HL-60 (cell line): ENCODE measurements around the gene PDE11A.

Experiments used
- DNase-seq, 2 experiments: peaks; one replicate each; pipeline ENCODE4 v3.0.0-alpha.2; 2010 to 2020; ENCODE audit warnings: low read depth in 1 of 2, low spot score in 1 of 2
- H3K27ac ChIP-seq: fragments of 250-450 bp; sonication (Bioruptor Pico); replicated peaks from 2 replicates; pipeline ENCODE4 v1.5.1; 2020; ENCODE audit warnings: mild to moderate bottlenecking, moderate library complexity
- H3K27me3 ChIP-seq: fragments of 250-450 bp; sonication (Bioruptor Pico); 2 replicates; pipeline ENCODE4 v1.5.1; 2021; ENCODE audit warnings: mild to moderate bottlenecking, moderate library complexity; ENCODE audit not compliant: insufficient read depth, poor library complexity, severe bottlenecking
- H3K4me3 ChIP-seq: replicated peaks from 2 replicates; pipeline ENCODE4 v1.5.1; 2011; ENCODE audit warnings: mild to moderate bottlenecking, control low read depth, low read length; ENCODE audit not compliant: insufficient read depth
- GABPA ChIP-seq: IDR thresholded peaks from 2 replicates; pipeline ENCODE4 v1.6.1; 2012; ENCODE audit warnings: low read depth
- POLR2AphosphoS5 ChIP-seq: IDR thresholded peaks from 2 replicates; pipeline ENCODE4 v1.6.1; 2012; ENCODE audit warnings: low read depth
- SPI1 ChIP-seq: IDR thresholded peaks from 2 replicates; pipeline ENCODE4 v1.6.1; 2012; ENCODE audit warnings: low read depth, mild to moderate bottlenecking, borderline replicate concordance
- TF ChIP-seq, protein P1 (sequence below): IDR thresholded peaks from 2 replicates; pipeline ENCODE4 v1.6.1; 2012; ENCODE audit warnings: low read depth; ENCODE audit not compliant: insufficient replicate concordance
- TF ChIP-seq, protein P2 (sequence below): IDR thresholded peaks from one replicate; pipeline ENCODE4 v1.5.1; 2011; ENCODE audit warnings: low read length, control low read depth, inconsistent platforms; ENCODE audit not compliant: insufficient read depth

Gene PDE11A

DNA sequence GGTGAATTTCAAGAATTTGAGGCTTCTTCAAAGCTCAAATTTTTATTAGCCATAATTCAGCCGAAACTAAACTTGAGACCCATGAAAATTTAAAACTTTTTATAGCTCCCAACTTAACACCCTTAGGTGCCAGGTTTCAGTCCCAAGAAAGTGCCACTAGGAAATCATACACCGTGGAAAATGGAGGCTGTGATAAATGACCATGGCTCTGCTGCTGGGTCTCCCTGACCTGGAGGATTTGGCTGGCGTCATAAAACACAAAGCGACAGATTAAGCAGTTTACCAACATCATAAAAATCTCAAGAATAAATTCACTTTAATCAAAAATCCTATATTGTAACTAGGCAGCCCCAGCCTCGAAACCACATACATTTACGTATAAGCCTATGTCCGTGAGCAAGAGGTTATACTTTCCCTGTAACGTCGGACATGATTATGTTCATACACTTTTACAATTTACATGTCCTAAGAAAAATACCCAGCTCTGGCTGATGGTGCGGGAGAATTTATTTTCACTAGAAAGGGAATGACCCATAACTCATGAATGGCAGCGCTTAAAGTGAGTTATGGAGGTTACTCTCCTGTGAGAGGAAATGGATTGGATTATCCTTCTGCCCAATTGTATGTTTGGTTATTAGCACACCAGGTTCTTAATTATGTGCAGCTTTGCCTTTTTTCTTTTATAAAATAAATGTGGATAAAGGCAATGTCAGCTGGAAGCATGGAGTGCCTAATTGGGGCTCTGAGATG, 350.6 kb downstream of the PDE11A start:
- no peak for DNase-seq
- H3K27ac ChIP-seq: no peak overlapping the region
- H3K27me3 ChIP-seq: peaks cover 9% of the 10 kb centered on the region
- no peak for TF ChIP-seq SPI1
- TF ChIP-seq GABPA: no peak
- TF ChIP-seq, protein P1, sequence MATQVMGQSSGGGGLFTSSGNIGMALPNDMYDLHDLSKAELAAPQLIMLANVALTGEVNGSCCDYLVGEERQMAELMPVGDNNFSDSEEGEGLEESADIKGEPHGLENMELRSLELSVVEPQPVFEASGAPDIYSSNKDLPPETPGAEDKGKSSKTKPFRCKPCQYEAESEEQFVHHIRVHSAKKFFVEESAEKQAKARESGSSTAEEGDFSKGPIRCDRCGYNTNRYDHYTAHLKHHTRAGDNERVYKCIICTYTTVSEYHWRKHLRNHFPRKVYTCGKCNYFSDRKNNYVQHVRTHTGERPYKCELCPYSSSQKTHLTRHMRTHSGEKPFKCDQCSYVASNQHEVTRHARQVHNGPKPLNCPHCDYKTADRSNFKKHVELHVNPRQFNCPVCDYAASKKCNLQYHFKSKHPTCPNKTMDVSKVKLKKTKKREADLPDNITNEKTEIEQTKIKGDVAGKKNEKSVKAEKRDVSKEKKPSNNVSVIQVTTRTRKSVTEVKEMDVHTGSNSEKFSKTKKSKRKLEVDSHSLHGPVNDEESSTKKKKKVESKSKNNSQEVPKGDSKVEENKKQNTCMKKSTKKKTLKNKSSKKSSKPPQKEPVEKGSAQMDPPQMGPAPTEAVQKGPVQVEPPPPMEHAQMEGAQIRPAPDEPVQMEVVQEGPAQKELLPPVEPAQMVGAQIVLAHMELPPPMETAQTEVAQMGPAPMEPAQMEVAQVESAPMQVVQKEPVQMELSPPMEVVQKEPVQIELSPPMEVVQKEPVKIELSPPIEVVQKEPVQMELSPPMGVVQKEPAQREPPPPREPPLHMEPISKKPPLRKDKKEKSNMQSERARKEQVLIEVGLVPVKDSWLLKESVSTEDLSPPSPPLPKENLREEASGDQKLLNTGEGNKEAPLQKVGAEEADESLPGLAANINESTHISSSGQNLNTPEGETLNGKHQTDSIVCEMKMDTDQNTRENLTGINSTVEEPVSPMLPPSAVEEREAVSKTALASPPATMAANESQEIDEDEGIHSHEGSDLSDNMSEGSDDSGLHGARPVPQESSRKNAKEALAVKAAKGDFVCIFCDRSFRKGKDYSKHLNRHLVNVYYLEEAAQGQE: no peak
- no peak for TF ChIP-seq POLR2AphosphoS5
- TF ChIP-seq, protein P2, sequence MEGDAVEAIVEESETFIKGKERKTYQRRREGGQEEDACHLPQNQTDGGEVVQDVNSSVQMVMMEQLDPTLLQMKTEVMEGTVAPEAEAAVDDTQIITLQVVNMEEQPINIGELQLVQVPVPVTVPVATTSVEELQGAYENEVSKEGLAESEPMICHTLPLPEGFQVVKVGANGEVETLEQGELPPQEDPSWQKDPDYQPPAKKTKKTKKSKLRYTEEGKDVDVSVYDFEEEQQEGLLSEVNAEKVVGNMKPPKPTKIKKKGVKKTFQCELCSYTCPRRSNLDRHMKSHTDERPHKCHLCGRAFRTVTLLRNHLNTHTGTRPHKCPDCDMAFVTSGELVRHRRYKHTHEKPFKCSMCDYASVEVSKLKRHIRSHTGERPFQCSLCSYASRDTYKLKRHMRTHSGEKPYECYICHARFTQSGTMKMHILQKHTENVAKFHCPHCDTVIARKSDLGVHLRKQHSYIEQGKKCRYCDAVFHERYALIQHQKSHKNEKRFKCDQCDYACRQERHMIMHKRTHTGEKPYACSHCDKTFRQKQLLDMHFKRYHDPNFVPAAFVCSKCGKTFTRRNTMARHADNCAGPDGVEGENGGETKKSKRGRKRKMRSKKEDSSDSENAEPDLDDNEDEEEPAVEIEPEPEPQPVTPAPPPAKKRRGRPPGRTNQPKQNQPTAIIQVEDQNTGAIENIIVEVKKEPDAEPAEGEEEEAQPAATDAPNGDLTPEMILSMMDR: no peak
- H3K4me3 ChIP-seq: no peak overlapping the region

DNA sequence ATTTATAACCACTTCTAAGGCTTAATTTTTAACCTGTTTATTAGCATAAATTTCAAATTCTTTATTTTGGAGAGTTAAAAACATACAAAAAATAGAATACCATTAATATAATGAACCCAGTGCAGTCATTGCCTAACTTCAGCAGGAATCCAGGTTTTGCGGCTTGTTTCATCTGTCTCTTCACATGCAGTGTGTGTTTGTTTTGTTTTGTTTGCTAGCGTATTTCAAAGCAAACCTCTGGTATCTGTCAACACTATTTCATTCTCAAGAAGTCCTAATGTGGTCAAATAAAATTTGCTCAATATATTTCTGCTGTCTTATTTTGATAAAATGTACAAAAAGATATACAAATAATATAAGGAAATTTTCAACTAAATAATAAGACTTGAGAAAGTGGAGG, 351.5 kb downstream of the PDE11A start:
- no peak for DNase-seq
- Histone ChIP-seq H3K27me3 (peaks cover 8% of the 10 kb centered on the region), H3K27ac (no peak overlapping the region), H3K4me3 (no peak overlapping the region)
- no peak for TF ChIP-seq GABPA
- TF ChIP-seq, protein P1: no peak
- TF ChIP-seq POLR2AphosphoS5: no peak
- TF ChIP-seq, protein P2: no peak
- TF ChIP-seq SPI1: no peak

DNA sequence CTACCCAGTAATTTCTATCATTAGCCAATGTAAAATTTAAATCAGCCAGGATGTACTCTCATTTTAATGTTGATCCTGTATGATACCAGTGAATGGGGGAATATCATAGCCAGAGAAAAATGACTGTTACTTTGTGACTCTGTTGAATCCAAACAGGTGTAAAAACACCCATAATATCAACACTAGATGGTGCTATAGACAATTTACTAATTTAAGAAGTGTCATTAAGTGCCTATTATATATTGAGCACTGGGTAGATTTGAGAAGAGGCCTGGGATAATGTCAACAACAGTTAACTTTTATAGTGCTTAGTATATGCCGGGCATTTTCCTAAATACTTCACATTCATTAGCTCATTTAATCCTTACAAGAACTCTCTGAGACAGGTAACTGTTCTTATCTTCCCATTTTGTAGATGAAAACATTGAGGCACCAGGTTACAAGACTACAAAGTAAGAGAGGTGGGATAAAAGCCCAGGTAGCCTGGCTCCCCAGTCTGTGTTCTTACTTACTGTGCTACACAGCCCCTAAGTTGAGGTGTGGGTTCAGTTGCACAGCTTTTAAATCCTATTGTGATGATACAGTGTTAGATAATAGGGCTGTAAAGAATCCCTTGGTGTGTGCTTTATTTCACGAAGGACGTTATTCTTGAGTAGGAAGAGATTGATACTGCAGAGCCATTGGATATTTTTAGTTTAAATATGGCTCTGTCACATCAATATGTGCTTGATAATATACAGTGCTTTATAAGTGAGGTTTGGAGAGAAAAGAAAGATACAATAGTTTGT, 354.6 kb downstream of the PDE11A start:
- H3K27ac ChIP-seq: no peak overlapping the region
- H3K4me3 ChIP-seq: no peak overlapping the region
- TF ChIP-seq, protein P2: no peak
- no peak for TF ChIP-seq GABPA
- no peak for TF ChIP-seq POLR2AphosphoS5
- TF ChIP-seq, protein P1: no peak
- no peak for TF ChIP-seq SPI1
- DNase-seq: no peak
- peaks cover 12% of the 10 kb centered on the region for H3K27me3 ChIP-seq
